Gastrocnemius medialis (tissue), 4 donors: ENCODE measurements around the gene GDF11.

Source experiments
- POLR2A ChIP-seq, 2 donors: fragments of 450-650 bp; IDR thresholded peaks; one replicate each; pipeline ENCODE4 v1.6.1; 2017; ENCODE audit warnings: antibody characterized with exemption in 2 of 2, mild to moderate bottlenecking in 2 of 2, moderate library complexity in 2 of 2
- TF ChIP-seq, protein P1 (sequence below), 5 experiments: fragments of 450-650 bp in 3 of 5; fragments of 200-600 bp in 2 of 5; sonication (generic) in 2 of 5; IDR thresholded peaks in 4 of 5; conservative IDR thresholded peaks in 1 of 5; 1 replicate in 4 of 5; 2 replicates in 1 of 5; pipeline ENCODE4 v1.5.1; 2016 to 2019; ENCODE audit warnings: antibody characterized with exemption in 5 of 5, mild to moderate bottlenecking in 3 of 5, moderate library complexity in 3 of 5

- TF ChIP-seq, protein P1, sequence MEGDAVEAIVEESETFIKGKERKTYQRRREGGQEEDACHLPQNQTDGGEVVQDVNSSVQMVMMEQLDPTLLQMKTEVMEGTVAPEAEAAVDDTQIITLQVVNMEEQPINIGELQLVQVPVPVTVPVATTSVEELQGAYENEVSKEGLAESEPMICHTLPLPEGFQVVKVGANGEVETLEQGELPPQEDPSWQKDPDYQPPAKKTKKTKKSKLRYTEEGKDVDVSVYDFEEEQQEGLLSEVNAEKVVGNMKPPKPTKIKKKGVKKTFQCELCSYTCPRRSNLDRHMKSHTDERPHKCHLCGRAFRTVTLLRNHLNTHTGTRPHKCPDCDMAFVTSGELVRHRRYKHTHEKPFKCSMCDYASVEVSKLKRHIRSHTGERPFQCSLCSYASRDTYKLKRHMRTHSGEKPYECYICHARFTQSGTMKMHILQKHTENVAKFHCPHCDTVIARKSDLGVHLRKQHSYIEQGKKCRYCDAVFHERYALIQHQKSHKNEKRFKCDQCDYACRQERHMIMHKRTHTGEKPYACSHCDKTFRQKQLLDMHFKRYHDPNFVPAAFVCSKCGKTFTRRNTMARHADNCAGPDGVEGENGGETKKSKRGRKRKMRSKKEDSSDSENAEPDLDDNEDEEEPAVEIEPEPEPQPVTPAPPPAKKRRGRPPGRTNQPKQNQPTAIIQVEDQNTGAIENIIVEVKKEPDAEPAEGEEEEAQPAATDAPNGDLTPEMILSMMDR (IDR thresholded peaks at IDR 0.05 in 4 of 5, conservative IDR thresholded peaks at IDR 0.05 in 1 of 5) = no peak
- no peak for TF ChIP-seq POLR2A (IDR thresholded peaks at IDR 0.05)
Observed at GRCh38 chr12:55745361-55746173, 2.6 kb downstream of the GDF11 start.
